HG02981 (cell line): ENCODE results near the gene ZNF438.

Experiments used
- ATAC-seq: cut with Tn5 transposase; IDR thresholded peaks from one replicate; pipeline ENCODE4 v1.9.1; 2021; ENCODE audit warnings: mild to moderate bottlenecking, moderate library complexity; ENCODE audit not compliant: unreplicated experiment

The ZNF438 gene

GRCh38 chr10:31017534-31018355, 13.9 kb downstream of the ZNF438 start:
- ATAC-seq: no peak

- no peak for ATAC-seq
Measured at GRCh38 chr10:31014161-31014875, 17.3 kb downstream of the ZNF438 start.

GRCh38 chr10:31013331-31013730, 18.3 kb downstream of the ZNF438 start:
- ATAC-seq: no peak

GRCh38 chr10:31011665-31012022, 20.0 kb downstream of the ZNF438 start:
- no peak for ATAC-seq

GRCh38 chr10:31011017-31011664, 20.5 kb downstream of the ZNF438 start:
- no peak for ATAC-seq

- ATAC-seq: no peak
Measured at GRCh38 chr10:31010062-31010461, 21.6 kb downstream of the ZNF438 start.

- no peak for ATAC-seq
Measured at GRCh38 chr10:31005895-31006294, 25.8 kb downstream of the ZNF438 start.

GRCh38 chr10:31004611-31005193, 27.0 kb downstream of the ZNF438 start:
- no peak for ATAC-seq

GRCh38 chr10:31001740-31002139, 29.9 kb downstream of the ZNF438 start:
- no peak for ATAC-seq

GRCh38 chr10:31000867-31001266, 30.8 kb downstream of the ZNF438 start:
- ATAC-seq: no peak

- no peak for ATAC-seq
Measured at GRCh38 chr10:31000071-31000782, 31.4 kb downstream of the ZNF438 start.

GRCh38 chr10:30999070-30999712, 32.5 kb downstream of the ZNF438 start:
- no peak for ATAC-seq

GRCh38 chr10:30997536-30998235, 34.0 kb downstream of the ZNF438 start:
- no peak for ATAC-seq

- no peak for ATAC-seq
Measured at GRCh38 chr10:30996481-30997005, 35.1 kb downstream of the ZNF438 start.

GRCh38 chr10:30995081-30995770, 36.4 kb downstream of the ZNF438 start:
- ATAC-seq: no peak

GRCh38 chr10:30993155-30993554, 38.5 kb downstream of the ZNF438 start:
- no peak for ATAC-seq

GRCh38 chr10:30992681-30993080, 39.0 kb downstream of the ZNF438 start:
- ATAC-seq: no peak

- no peak for ATAC-seq
Measured at GRCh38 chr10:30991647-30992011, 40.0 kb downstream of the ZNF438 start.
